Liver (tissue), 3 donors: ENCODE measurements around the gene SMIM23.

Source experiments
- JUND ChIP-seq, 2 donors: IDR thresholded peaks; 2 replicates each; pipeline ENCODE4 v1.6.1; 2016; ENCODE audit warnings: antibody characterized with exemption in 2 of 2
- NR2F2 ChIP-seq: IDR thresholded peaks from 2 replicates; pipeline ENCODE4 v1.6.1; 2016; ENCODE audit warnings: antibody characterized with exemption
- SP1 ChIP-seq: IDR thresholded peaks from 2 replicates; pipeline ENCODE4 v1.6.1; 2018; ENCODE audit warnings: antibody characterized with exemption, mild to moderate bottlenecking
- TAF1 ChIP-seq: conservative IDR thresholded peaks from 2 replicates; pipeline ENCODE4 v1.6.1; 2016; ENCODE audit warnings: antibody characterized with exemption, mild to moderate bottlenecking
- YY1 ChIP-seq: IDR thresholded peaks from 2 replicates; pipeline ENCODE4 v1.6.1; 2016; ENCODE audit warnings: antibody characterized with exemption, mild to moderate bottlenecking
- TF ChIP-seq, protein P1 (sequence below): fragments of 150-350 bp; IDR thresholded peaks from 2 replicates; pipeline ENCODE4 v1.5.1; 2017; ENCODE audit warnings: improper control_type of control experiment, low read depth, low read length; ENCODE audit not compliant: missing input control
- TF ChIP-seq, protein P2 (sequence below): IDR thresholded peaks from 2 replicates; pipeline ENCODE4 v1.6.1; 2016; ENCODE audit warnings: antibody characterized with exemption, mild to moderate bottlenecking
- TF ChIP-seq, protein P3 (sequence below): IDR thresholded peaks from 2 replicates; pipeline ENCODE4 v1.6.1; 2016; ENCODE audit warnings: antibody characterized with exemption
- donor health status: healthy.
- donor health status: healthy.

DNA sequence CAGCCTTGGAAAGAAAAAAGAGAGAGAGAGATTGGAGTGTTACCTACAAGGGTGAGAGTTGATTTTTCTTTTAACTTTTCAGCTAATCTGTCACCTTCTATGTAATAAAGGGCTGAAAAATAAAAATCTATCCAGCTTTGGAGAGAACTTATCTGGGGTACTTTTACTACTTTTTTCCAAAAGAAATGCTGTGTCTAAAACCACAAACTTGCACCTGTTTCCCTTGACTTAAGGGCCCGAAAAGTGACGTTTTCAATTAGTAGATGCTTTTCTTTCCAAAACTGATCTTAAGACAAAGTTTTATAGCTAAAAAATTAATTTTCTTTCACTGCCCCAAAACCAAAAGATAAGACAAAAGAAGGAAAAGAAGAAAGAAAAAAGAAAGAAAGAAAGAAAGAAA is 48.8 kb downstream of the SMIM23 start:
- TF ChIP-seq, protein P1, sequence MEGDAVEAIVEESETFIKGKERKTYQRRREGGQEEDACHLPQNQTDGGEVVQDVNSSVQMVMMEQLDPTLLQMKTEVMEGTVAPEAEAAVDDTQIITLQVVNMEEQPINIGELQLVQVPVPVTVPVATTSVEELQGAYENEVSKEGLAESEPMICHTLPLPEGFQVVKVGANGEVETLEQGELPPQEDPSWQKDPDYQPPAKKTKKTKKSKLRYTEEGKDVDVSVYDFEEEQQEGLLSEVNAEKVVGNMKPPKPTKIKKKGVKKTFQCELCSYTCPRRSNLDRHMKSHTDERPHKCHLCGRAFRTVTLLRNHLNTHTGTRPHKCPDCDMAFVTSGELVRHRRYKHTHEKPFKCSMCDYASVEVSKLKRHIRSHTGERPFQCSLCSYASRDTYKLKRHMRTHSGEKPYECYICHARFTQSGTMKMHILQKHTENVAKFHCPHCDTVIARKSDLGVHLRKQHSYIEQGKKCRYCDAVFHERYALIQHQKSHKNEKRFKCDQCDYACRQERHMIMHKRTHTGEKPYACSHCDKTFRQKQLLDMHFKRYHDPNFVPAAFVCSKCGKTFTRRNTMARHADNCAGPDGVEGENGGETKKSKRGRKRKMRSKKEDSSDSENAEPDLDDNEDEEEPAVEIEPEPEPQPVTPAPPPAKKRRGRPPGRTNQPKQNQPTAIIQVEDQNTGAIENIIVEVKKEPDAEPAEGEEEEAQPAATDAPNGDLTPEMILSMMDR: no peak
- TF ChIP-seq TAF1 (no peak), JUND (IDR thresholded peaks at IDR 0.05) (no peak), YY1 (no peak), SP1 (no peak), NR2F2 (no peak)
- TF ChIP-seq, protein P2, sequence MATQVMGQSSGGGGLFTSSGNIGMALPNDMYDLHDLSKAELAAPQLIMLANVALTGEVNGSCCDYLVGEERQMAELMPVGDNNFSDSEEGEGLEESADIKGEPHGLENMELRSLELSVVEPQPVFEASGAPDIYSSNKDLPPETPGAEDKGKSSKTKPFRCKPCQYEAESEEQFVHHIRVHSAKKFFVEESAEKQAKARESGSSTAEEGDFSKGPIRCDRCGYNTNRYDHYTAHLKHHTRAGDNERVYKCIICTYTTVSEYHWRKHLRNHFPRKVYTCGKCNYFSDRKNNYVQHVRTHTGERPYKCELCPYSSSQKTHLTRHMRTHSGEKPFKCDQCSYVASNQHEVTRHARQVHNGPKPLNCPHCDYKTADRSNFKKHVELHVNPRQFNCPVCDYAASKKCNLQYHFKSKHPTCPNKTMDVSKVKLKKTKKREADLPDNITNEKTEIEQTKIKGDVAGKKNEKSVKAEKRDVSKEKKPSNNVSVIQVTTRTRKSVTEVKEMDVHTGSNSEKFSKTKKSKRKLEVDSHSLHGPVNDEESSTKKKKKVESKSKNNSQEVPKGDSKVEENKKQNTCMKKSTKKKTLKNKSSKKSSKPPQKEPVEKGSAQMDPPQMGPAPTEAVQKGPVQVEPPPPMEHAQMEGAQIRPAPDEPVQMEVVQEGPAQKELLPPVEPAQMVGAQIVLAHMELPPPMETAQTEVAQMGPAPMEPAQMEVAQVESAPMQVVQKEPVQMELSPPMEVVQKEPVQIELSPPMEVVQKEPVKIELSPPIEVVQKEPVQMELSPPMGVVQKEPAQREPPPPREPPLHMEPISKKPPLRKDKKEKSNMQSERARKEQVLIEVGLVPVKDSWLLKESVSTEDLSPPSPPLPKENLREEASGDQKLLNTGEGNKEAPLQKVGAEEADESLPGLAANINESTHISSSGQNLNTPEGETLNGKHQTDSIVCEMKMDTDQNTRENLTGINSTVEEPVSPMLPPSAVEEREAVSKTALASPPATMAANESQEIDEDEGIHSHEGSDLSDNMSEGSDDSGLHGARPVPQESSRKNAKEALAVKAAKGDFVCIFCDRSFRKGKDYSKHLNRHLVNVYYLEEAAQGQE: no peak
- TF ChIP-seq, protein P3, sequence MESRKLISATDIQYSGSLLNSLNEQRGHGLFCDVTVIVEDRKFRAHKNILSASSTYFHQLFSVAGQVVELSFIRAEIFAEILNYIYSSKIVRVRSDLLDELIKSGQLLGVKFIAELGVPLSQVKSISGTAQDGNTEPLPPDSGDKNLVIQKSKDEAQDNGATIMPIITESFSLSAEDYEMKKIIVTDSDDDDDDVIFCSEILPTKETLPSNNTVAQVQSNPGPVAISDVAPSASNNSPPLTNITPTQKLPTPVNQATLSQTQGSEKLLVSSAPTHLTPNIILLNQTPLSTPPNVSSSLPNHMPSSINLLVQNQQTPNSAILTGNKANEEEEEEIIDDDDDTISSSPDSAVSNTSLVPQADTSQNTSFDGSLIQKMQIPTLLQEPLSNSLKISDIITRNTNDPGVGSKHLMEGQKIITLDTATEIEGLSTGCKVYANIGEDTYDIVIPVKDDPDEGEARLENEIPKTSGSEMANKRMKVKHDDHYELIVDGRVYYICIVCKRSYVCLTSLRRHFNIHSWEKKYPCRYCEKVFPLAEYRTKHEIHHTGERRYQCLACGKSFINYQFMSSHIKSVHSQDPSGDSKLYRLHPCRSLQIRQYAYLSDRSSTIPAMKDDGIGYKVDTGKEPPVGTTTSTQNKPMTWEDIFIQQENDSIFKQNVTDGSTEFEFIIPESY: no peak
